Epithelial cell of esophagus (primary cell): ENCODE data around the gene CNTNAP2.
A peak's percentile ranks its signal among the peaks of the same experiment; 100 is the strongest.
"Not testable (repeated sequence)": the region's sequence is repeated elsewhere in the genome, so short reads cannot be mapped to it uniquely, and the experiment has no call there.

ENCODE experiments used
- DNase-seq: peaks from one replicate; pipeline ENCODE4 v3.0.0; 2010; ENCODE audit warnings: low read depth
- H3K4me3 ChIP-seq: 2 replicates; pipeline ENCODE4 v1.5.1; 2011; ENCODE audit warnings: mild to moderate bottlenecking, low read length, control low read depth
- CTCF ChIP-seq: IDR thresholded peaks from 2 replicates; pipeline ENCODE4 v1.5.1; 2011; ENCODE audit warnings: low read depth, mild to moderate bottlenecking, low read length, control low read depth, inconsistent platforms; ENCODE audit not compliant: insufficient read depth; ENCODE audit errors: missing control alignments

CNTNAP2 gene

GRCh38 chr7:146146831-146147486 is 30.4 kb downstream of the CNTNAP2 start:
- DNase-seq, result no peak
- TF ChIP-seq CTCF, result no peak
- no peak overlapping the region for H3K4me3 ChIP-seq

- H3K4me3 ChIP-seq, result no peak overlapping the region
- peak; percentile 15 for DNase-seq
- TF ChIP-seq CTCF, result no peak
These were observed 33.6 kb downstream of the CNTNAP2 start for GRCh38 chr7:146150153-146150552.

- no peak for DNase-seq
- no peak overlapping the region for H3K4me3 ChIP-seq
- TF ChIP-seq CTCF, result no peak
These were observed 55.5 kb downstream of the CNTNAP2 start for GRCh38 chr7:146172112-146172511.

- peak; percentile 0 for DNase-seq
- TF ChIP-seq CTCF, result no peak
- H3K4me3 ChIP-seq, result no peak overlapping the region
These were observed 59.1 kb downstream of the CNTNAP2 start for GRCh38 chr7:146175716-146176115.

GRCh38 chr7:146176860-146177259 is 60.3 kb downstream of the CNTNAP2 start:
- no peak for TF ChIP-seq CTCF
- no peak overlapping the region for H3K4me3 ChIP-seq
- no peak for DNase-seq

GRCh38 chr7:146177301-146177700 is 60.7 kb downstream of the CNTNAP2 start:
- no peak for DNase-seq
- no peak overlapping the region for H3K4me3 ChIP-seq
- TF ChIP-seq CTCF, result no peak

GRCh38 chr7:146185844-146186243 is 69.2 kb downstream of the CNTNAP2 start:
- no peak for TF ChIP-seq CTCF
- peak; percentile 36 for DNase-seq
- no peak overlapping the region for H3K4me3 ChIP-seq

GRCh38 chr7:146191428-146191827 is 74.8 kb downstream of the CNTNAP2 start:
- H3K4me3 ChIP-seq, DNase-seq: not testable (repeated sequence)
